Activated CD8-positive, alpha-beta T cell treated with anti-CD3 and anti-CD28 coated beads for 36 hours (primary cell): ENCODE data around the gene CCDC87. TPM values are rescaled to one million over a fixed set of nuclear protein-coding genes. Genes with fewer than 3 reads are reported as not detected.

ENCODE experiments used
- ATAC-seq: fragments of 200-7000 bp; cut with Tn5 transposase; one replicate; pipeline ENCODE4 v1.10.0; 2021; ENCODE audit warnings: mild to moderate bottlenecking, moderate library complexity
- CTCF ChIA-PET: fragments of 350-600 bp; sonication (Branson Sonifier 250); formaldehyde crosslinking; loops from one replicate; lab custom pipeline; 2021; ENCODE audit warnings: antibody characterized with exemption; lab: Charles Lee
- POLR2A ChIA-PET: fragments of 350-600 bp; sonication (Branson Sonifier 250); formaldehyde crosslinking; loops from one replicate; lab custom pipeline; 2021; ENCODE audit warnings: antibody characterized with exemption; lab: Charles Lee
- DNase-seq: peaks from one replicate; pipeline ENCODE4 v3.0.0-alpha.2; 2020
- H3K27ac Mint-ChIP-seq: one replicate; pipeline ENCODE4 v1.8.0; 2021; ENCODE audit warnings: mild to moderate bottlenecking, mixed read lengths
- H3K27me3 Mint-ChIP-seq: one replicate; pipeline ENCODE4 v1.8.0; 2021; ENCODE audit warnings: mixed read lengths
- H3K36me3 Mint-ChIP-seq: one replicate; pipeline ENCODE4 v1.8.0; 2021; ENCODE audit warnings: low read depth, mixed read lengths
- H3K4me1 Mint-ChIP-seq: one replicate; pipeline ENCODE4 v1.8.0; 2021; ENCODE audit warnings: low read depth, mixed read lengths
- H3K4me3 Mint-ChIP-seq: one replicate; pipeline ENCODE4 v1.8.0; 2021; ENCODE audit warnings: mild to moderate bottlenecking, moderate library complexity, mixed read lengths
- H3K9me3 Mint-ChIP-seq: one replicate; pipeline ENCODE4 v1.8.0; 2021; ENCODE audit warnings: mixed read lengths
- intact Hi-C: fragments of 100-400 bp; cut with micrococcal nuclease; formaldehyde crosslinking; loops from one replicate; pipeline ENCODE4 v1.10.0; 2022
- total RNA-seq, 2 experiments: library from RNA; stranded (reverse); gene quantifications; one replicate each; pipeline ENCODE4 v1.2.3, GENCODE V29; 2021
- TF ChIP-seq, protein P1 (sequence below): fragments of 200-600 bp; IDR thresholded peaks from one replicate; pipeline ENCODE4 v1.8.0; 2022; ENCODE audit warnings: antibody characterized with exemption, mild to moderate bottlenecking

The CCDC87 gene
- total RNA-seq, 2 experiments from 2014 or later: 0.14 to 0.27 TPM

- intact Hi-C loops: no loop called here
- POLR2A ChIA-PET: interaction anchor here (1.5 to 1.7 kb wide), 2 partner anchors 9 to 97 kb away, joined by 4 to 10 read pairs; partner anchors contain the start of gene RBM4B
- CTCF ChIA-PET: interaction anchor here (1.2 to 3.9 kb wide), 4 partner anchors 9 to 97 kb away, joined by 3 to 77 read pairs (median 4); partner anchors contain the start of genes CCDC87, CCS and RBM4B
- H3K9me3 Mint-ChIP-seq: peaks cover 2% of the 10 kb centered on the region
- TF ChIP-seq, protein P1, sequence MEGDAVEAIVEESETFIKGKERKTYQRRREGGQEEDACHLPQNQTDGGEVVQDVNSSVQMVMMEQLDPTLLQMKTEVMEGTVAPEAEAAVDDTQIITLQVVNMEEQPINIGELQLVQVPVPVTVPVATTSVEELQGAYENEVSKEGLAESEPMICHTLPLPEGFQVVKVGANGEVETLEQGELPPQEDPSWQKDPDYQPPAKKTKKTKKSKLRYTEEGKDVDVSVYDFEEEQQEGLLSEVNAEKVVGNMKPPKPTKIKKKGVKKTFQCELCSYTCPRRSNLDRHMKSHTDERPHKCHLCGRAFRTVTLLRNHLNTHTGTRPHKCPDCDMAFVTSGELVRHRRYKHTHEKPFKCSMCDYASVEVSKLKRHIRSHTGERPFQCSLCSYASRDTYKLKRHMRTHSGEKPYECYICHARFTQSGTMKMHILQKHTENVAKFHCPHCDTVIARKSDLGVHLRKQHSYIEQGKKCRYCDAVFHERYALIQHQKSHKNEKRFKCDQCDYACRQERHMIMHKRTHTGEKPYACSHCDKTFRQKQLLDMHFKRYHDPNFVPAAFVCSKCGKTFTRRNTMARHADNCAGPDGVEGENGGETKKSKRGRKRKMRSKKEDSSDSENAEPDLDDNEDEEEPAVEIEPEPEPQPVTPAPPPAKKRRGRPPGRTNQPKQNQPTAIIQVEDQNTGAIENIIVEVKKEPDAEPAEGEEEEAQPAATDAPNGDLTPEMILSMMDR: no peak
- H3K36me3 Mint-ChIP-seq: no peaks in the 10 kb centered on the region
- no peak for DNase-seq
- peaks cover 16% of the 10 kb centered on the region for H3K4me1 Mint-ChIP-seq
- H3K27ac Mint-ChIP-seq: no peak overlapping the region
- no peak overlapping the region for H3K4me3 Mint-ChIP-seq
- ATAC-seq: no peak
- H3K27me3 Mint-ChIP-seq: no peaks in the 10 kb centered on the region
These were observed 11.6 kb downstream of the CCDC87 start for GRCh38 chr11:66581261-66581660.

DNA sequence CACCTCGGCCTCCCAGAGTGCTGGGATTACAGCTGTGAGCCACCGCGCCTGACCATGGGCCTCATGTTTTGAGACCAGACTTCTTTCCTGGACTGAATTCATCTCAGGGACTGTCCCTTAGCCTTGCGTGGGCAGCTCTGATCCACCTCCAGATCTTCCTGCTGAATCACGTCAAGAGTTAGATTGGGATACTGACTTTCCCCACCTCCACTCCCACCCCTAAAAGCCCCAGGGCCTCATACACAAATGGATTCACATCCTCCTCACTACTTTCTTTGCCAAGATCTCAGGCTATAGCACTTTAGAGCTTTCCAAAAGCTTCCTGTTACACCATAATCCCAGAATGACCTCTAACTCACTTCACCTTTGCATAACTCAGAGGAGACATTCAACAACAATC, 12.1 kb downstream of the CCDC87 start:
- Mint-ChIP-seq H3K27ac (no peak overlapping the region), H3K4me3 (no peak overlapping the region), H3K36me3 (no peaks in the 10 kb centered on the region), H3K9me3 (peaks cover 2% of the 10 kb centered on the region), H3K4me1 (peaks cover 16% of the 10 kb centered on the region), H3K27me3 (no peaks in the 10 kb centered on the region)
- DNase-seq (no peak), ATAC-seq (no peak)
- TF ChIP-seq, protein P1: no peak
- intact Hi-C loops: no loop called here
- POLR2A ChIA-PET: interaction anchor here (1.5 to 1.7 kb wide), 2 partner anchors 10 to 97 kb away, joined by 4 to 10 read pairs; partner anchors contain the start of gene RBM4B
- CTCF ChIA-PET: interaction anchor here (1.2 to 3.9 kb wide), 4 partner anchors 9 to 98 kb away, joined by 3 to 77 read pairs (median 4); partner anchors contain the start of genes CCDC87, CCS and RBM4B

DNA sequence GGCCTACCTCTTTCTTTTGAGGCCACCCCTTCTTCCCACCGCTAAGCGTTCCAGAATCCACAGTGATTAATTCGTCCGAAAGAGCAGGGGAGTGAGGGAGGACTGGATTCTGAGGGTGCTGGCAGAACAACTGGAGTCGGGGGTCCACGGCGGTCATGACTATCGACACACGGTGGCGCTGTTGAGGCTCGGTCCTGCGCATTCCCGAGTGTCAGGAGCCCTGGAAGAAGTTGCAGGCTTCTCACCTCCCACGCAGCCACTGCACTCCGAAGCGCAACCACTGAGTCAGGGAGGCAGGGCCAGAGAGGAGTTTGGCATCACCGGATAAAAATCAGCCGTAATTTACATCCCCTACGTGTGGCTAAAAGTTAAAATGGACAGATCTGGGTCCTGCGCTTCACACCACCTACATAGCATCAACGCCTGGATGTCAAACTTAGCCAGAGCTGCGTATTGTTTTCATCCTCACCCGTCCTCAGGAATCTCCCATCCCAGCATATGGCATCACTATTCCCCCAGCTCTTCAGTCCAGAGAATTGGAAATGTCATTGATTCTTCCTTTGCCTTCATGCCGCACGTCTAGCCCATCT, 13.8 kb downstream of the CCDC87 start:
- ChIA-PET POLR2A (interaction anchor here (0.7 to 1.0 kb wide), 4 partner anchors 38 to 98 kb away, joined by 3 read pairs; partner anchors contain the start of gene RBM4B), CTCF (interaction anchor here (0.7 to 3.9 kb wide), 20 partner anchors 10 to 277 kb away, joined by 3 to 77 read pairs (median 4); partner anchors contain the start of genes CCDC87, CCS, CTSF and RBM4B)
- DNase-seq: peak; percentile 90
- H3K36me3 Mint-ChIP-seq: no peaks in the 10 kb centered on the region
- no peaks in the 10 kb centered on the region for H3K27me3 Mint-ChIP-seq
- H3K27ac Mint-ChIP-seq: no peak overlapping the region
- intact Hi-C loops: loop anchor here (2.0 to 5.0 kb wide), 2 partner anchors 38 to 100 kb away; partner anchors contain the start of gene RBM14
- H3K4me3 Mint-ChIP-seq: no peak overlapping the region
- peak; percentile 91 for ATAC-seq
- peaks cover 2% of the 10 kb centered on the region for H3K9me3 Mint-ChIP-seq
- peaks cover 16% of the 10 kb centered on the region for H3K4me1 Mint-ChIP-seq
- TF ChIP-seq, protein P1: peak; percentile 90

DNA sequence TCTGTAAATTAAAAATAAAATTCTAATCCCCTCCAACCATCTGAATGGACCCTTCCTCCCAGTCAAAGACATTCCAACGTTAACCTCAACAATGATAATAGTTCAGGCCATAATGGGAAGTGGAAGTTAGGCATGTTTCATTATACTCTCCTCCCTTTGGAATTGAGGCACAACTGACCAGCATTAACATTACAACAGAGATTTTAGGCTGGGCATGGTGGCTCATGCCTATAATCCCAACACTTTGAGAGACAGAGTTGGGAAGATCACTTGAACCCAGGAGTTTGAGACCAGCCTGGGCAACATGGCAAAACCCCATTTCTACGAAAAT, 22.0 kb downstream of the CCDC87 start:
- DNase-seq (no peak), ATAC-seq (no peak)
- Mint-ChIP-seq H3K27me3 (no peaks in the 10 kb centered on the region), H3K27ac (no peak overlapping the region), H3K36me3 (no peaks in the 10 kb centered on the region), H3K4me1 (peaks cover 2% of the 10 kb centered on the region), H3K4me3 (no peak overlapping the region), H3K9me3 (no peaks in the 10 kb centered on the region)
- POLR2A ChIA-PET: no interaction called here
- TF ChIP-seq, protein P1: no peak
- CTCF ChIA-PET: interaction anchor here (4.8 kb wide), 1 partner anchor 108 kb away, joined by 22 read pairs; the partner anchor contains the start of gene RBM4B
- intact Hi-C loops: no loop called here
